HG03460 (cell line): ENCODE data around the gene C17orf100.

Source experiments
- ATAC-seq: cut with Tn5 transposase; IDR thresholded peaks from one replicate; pipeline ENCODE4 v1.9.1; 2021; ENCODE audit not compliant: unreplicated experiment

Gene C17orf100

DNA sequence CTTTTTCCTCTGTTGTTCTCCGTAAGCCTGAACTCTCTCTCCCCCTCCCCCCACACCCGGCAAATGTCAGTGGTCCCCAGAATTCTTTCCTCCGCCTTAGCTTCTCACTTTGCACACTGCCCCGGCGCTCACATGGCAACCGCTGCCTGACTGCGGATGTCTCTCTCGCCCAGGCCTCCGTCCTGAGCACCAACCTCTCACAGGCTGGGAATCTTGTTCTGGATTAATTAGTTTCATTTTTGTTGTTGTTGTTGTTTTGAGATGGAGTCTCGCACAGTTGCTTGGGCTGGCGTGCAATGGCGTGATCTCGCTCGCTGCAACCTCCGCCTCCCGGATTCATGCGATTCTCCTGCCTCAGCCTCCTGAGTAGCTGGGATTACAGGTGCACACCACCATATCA lies 16.7 kb downstream of the C17orf100 start:
- no peak for ATAC-seq

DNA sequence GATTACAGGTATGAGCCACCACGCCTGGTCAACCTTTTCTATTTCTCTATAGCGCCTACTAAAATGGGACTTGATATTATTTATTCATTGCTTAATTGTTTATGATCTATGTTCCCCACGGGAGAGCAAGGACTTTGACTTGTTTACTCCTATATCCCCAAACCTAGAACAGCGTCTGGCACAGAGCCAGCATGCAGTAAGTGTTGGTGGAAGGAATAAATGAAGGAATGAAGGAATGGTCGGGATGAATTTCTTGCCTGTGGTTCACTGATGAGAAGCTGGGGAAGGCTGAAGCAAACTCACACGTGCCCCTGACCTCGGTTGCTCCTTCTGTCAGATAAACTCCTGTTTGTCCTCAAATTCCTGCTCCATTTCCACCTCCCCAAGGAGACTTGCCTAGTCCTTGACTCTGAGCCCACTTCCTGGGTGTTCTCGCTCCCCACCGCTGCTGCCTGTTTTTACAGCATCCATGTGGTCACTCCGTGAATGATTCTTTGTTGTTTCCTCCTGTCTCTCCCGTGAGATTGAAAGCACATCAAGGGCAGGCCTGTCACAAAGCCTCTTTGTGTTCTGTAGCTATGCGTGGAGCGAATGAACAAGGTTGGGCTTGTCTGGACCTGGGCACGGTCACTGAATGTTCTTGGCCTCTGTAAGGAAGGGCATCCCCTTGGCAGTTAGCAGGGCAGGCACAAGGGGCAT lies 17.3 kb downstream of the C17orf100 start:
- ATAC-seq = no peak

DNA sequence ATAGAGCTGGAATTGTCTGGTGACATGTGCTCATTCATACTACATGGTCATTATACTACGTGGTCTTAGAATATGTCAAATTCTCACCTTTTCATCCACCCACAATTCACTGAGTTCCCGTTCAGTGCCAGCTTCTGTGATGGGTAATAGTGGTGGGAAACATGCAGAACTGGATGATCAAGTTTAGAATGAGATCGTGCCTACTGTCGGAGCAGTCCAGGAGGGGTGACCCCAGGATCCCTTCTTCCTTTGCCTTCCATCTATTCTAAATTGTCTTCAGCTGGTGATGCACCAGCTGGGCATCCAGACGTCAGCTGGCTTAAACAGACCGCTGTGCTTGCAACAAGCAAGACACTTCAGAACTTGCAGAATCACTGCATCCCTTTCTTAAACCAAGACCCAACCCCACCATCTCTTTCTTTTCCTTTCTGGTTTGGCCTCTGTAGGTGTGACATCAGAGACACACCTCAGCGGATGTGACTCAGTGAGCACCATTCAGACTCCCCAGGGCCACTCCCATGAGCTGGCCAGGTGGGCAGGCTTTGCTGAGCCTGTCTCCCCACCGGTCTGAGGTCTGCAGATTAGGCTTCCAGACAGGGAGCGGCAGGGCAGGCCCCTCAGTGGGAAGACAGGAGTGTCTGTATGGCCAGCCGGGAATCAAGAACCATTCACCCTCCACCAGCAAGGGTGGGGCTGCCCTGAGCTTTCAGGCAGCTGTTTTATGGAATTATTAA lies 18.1 kb downstream of the C17orf100 start:
- no peak for ATAC-seq

DNA sequence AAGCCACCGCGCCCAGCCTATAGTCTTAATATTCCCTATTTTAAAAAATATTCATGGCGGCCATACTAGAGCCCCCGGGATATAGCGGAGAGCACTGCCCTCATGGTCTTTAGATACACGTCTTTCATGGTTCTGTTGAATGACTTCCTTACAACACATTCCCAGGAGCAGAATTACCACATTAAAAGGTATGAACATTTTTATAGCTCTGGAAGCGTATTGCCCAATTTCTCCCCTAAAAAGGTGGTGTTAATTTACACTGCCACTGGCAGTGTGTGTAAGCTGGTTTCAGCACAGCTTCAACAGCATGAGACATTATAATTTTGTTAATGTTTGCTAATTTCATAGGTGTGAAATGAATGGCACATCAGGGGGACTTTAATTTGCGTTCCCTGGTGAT lies 19.0 kb downstream of the C17orf100 start:
- ATAC-seq = no peak

DNA sequence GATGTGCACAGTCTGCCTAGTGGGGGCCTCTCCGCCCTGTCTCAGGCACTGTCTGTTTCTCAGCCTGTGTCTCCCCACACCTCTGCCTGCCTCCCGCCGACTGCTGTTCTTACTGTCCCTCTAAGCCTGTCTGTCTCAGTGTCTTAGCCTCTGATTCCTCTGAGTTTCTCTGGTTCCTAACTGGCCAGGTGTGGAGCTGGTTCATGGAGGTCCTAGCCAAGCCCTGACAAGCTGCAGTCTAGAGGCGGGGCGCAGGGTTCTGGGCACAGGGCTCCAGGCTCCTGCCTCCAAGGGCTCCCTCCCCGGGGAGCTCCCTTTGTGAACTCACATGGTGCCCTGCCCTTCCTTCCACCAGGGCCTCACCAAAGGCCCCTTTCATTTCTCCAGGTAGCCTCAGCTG lies 19.4 kb downstream of the C17orf100 start:
- ATAC-seq = no peak

DNA sequence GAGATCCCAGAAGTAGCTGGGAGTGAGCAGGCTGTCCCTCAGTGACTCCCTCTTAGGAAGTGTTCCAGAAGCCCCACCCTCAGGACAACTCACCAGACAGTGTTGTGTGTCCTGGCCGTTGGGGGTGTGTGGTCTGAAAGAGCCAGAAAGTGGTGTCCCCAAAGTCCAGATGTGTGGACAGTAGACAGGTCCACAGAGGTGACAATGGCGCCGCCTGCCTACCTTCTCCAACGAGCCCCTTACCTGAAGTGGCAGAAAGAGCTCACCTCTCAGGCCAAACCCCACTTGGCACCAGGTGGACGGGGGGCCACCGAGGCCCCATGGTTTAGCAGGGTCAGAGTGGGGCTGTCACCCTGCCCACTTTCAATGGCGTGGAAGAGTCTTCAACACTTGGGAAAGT lies 19.9 kb downstream of the C17orf100 start:
- ATAC-seq = no peak

DNA sequence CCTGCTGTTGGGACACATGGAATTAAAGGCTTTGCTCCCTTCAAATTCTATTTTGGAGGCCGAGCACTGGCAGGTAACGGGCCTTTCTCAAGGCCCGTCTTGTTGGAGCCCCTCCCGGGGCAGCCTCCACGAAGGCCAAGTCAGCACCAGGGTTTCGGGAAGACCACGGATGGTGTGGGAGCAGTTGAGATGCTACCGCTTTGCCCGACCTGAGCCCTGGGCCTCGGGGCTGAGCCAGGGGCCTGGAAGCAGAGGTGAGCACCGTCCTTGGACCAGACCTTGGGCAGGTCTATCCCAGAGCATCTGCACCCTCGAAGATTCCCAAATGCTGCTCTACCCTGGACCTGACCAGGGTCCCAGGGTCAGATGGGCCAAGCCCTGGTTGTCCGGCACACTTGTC lies 23.0 kb downstream of the C17orf100 start:
- ATAC-seq = no peak

DNA sequence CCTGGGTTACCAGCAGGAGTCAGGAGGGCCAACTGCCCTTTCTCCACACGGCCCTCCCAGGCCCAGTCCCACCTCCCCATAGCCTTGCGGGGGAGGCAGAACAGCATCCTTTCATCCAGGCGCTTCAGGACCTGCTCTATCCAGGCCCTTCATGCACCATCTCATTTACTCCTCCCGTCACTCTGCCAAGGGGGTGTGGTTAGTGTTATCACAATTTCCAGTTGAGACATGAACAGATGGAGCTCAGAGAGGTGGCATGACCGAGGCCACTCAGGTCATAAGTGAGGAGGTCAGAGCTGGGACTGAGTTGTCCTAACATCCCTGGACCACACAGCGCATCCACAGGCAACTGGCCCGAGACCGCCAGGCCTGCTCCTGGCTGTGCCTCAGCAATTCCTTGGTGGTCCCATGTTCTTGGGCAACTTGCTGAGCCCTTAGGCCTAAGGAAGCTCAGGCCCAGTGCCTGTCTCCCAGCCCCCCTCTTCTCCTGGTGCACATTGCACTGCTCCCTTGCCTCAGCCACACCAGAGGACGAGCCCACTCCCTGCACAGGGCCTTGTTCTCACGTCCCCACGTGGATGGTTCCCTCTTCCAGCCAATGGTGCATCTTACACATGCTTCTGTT lies 23.8 kb downstream of the C17orf100 start:
- no peak for ATAC-seq

DNA sequence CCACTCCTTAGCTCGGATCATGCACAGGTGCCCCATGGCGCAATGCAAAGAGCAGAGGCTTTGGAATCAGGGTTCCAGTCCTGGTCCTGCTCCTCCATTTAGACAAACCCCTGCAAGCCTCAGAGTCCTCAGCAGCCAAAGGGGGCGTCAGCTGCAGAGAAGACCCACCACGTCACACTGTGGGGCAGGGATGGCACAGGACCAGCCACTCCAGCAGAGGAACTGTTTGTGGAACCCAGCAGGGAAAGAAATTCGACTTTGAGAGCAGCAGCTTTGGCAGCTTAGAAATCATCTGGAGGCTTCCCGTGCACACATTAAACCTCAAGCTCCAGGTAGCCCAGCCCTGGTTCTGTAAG lies 25.2 kb downstream of the C17orf100 start:
- no peak for ATAC-seq

DNA sequence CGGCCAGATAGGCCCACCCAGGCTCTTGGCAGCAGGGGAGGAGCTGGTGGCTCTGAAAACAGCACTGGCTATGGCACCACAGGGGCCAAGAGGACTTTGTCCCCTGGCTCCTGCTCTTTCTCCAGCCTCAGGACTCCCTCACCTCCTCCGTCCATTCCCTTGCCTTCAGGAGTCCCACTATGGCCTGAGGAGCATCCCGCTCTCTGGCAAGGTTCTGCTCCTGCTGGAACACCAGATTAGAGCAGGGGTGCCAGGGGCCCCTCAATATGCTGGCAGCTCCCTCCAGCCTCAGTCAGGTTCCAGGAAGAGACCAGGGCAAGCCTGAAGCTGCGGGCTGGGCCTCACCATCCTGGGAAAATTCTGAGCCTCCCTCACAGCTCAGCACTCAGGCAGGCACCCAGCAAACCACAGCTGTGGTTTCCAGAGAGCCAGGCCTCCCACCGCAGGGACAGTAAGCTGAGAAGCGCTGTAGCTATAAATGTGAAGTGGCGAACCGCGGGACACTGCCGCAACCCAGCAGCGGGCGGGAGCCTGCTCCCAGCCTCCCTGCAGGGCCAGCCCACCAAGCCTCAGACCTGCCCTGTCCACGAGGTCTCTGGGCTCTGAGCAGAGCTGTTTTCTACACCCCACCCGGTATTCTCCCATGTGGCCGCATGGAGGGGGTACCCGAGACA lies 25.7 kb downstream of the C17orf100 start:
- ATAC-seq = no peak

DNA sequence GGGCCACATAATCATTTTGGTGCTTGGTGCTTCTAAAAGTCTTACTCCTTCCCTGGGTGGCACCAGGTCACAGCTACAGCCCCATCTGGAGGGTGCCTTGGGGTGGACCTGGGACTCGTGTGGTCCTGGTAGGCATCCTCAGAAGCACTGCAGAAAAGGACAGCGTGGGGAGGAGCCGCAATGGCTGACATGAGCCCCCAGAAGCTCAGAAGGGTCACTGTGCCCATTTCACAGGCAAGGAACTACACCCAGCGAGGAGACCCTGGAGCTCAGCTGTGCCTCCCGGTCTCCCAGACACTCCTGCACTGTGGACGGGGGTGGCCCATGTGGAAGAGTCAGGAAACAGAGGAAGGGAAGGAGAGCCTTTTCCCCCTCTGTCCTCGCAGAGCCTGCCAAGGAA lies 26.4 kb downstream of the C17orf100 start:
- ATAC-seq = no peak

DNA sequence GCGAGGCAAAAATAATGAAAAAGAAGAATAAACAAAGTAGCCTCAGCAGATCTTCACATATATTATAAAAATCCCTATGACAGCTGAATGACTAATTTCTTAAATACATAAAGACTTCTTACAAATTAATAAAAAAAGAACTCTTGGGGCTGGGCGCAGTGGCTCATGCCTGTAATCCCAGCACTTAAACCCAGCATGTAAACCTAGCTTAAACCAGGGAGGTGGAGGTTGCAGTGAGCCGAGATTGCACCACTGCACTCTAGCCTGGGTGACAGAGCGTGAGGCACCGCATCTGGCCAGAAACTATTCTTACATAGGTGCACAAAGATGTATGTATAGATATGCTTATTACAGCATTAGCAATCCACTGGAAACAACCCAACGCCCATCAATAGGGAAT lies 27.7 kb downstream of the C17orf100 start:
- no peak for ATAC-seq

DNA sequence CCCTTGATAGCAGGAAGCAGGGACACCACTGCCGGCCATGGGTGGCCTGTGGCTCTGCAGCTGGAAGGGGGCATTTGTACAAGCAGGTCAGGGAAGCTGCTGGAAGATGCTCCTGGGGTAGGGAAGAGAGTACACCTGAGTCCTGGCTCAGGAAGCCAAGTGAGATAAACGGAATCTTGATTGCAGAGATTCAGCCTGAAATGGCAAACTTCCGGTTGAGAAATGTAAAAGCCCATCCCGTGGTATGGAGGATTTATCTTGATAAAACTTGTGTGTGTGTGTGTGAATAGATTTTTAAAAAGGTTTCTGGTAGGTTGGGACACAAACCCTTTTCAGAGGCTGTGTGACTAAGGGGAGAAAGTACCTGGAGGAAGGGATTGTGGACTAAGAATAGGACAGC lies 29.6 kb downstream of the C17orf100 start:
- ATAC-seq = no peak

DNA sequence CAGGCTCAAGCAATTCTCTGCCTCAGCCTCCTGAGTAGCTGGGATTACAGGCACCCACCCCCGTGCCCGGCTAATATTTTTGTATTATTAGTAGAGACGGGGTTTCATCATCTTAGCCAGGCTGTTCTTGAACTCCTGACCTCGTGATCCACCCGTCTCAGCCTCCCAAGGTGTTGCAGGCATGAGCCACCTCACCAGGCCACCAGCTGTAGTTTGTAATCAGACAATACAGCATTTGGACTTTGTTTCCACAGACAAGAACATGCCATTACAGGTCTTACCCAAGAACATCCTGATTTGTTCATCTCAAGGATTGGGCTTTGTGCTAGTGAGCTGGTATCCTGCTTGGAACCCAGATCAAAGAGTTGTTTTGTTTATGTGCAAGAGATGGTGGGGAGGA lies 30.1 kb downstream of the C17orf100 start:
- no peak for ATAC-seq

GRCh38 chr17:6682339-6682738 lies 30.8 kb downstream of the C17orf100 start:
- ATAC-seq = no peak

DNA sequence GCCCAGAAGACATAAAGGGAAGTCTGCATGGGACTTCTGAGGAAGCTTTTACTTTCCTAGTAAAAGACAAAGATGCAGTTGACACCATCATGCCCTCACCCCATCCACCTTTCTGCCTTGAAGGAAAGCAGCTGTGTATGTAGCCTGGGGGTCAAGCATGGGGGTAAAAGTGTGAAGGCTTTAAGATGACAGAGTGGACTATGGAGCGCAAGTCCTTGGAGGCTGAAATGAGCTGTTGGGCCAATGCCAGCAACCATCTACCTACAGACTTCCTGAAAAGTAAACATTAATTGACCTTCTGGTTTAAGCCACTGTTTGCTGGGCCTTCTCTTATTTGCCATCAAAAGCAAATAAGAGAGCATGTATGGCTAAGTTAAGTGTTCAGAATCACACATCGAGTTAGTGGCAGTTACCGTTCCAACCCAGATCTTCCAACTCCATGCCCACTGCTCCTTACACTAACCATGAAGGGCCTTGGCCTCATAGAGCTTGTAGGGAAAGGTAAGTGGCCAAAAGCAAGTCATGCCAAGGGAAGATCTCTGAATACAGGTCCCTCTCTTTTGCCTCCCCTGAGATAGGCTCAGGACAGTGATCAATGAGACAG lies 31.6 kb downstream of the C17orf100 start:
- no peak for ATAC-seq

DNA sequence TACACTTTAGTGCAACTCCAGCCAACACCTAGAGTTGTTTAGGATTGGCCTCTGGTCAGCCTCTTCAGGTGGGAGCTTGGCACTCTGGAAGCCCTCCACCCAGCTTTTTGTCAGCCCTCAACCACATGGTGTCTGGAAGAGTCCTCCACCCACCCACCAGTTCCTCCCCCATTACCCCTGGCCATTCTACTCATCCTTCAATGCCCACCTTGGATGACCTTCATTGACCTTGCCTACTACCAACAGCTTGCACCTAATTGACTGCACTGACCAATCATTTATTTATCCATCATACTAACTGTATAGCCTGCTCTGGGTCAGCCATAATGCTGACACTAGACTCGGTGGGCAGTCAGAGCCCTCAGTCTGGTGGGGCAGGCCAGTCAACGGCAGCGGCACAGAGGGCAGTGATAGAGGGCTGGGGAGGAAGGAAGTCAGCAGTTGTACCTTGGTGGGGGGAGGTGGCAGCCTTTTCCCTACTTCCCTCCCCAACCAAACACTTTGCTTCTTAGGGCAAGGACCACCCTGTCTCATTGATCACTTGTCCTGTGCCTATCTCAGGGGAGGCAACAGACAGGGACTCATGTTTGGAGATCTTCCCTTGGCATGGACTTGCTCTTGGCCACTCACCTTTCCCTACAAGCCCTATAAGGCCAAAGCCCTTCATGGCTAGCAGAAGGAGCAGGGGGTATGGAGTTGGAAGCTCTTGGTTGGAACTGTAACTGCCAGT lies 32.3 kb downstream of the C17orf100 start:
- ATAC-seq = no peak

DNA sequence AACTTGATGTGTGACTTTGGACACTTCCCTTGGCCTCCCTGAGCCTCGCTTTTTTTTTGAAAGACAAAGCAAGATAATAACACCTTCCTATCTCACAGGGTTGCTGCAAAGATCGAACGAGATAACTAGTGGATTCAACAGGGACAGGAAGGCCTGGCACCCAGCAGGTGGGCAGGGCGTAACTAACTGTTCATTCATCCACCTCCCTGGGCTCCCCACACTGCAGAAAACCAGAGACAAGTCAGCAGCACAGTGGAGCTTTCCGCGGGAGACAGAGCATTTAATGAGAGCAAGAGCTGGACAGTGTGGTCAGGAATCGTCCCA lies 32.9 kb downstream of the C17orf100 start:
- ATAC-seq = no peak

- no peak for ATAC-seq
These were observed 33.6 kb downstream of the C17orf100 start for GRCh38 chr17:6684881-6685767.

DNA sequence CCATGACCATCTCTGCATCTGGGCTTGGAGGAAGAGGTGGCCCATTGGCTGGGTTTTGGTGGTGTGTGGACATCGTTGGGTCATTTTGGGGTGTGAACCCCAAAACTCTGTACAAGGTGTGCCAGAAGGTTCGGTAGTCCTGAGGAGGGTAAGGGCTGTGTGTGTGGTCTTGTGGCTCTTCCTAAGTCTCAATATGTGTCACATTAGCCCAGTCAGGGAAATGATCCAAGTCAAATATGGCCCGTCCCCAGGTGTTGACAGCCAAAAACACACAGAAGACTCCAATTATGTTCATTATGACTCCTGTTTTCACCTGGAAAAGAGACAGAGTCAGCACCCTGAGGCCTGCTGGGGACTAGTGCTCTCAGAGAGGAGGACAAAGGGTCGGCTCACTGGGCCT lies 34.5 kb downstream of the C17orf100 start:
- no peak for ATAC-seq
